Endometrial microvascular endothelial cells (primary cell): ENCODE measurements around the gene GART. TPM values are rescaled to one million over a fixed set of nuclear protein-coding genes. Genes with fewer than 3 reads are reported as not detected.

ENCODE experiments used
- in situ Hi-C: cut with HindIII; loops from 2 replicates; pipeline ENCODE4 v1.10.0; 2017; ENCODE audit warnings: low sequenced_read_pairs, low pct_unique_long_range_greater_than_20kb; ENCODE audit errors: inconsistent ontology term
- total RNA-seq: library from RNA; depleted of rRNA; stranded (reverse); fragments of >200 nt; gene quantifications from one replicate; pipeline ENCODE4 v1.2.3, GENCODE V29; 2015; ENCODE audit errors: inconsistent ontology term

Gene GART
- total RNA-seq, 1 donor from 2014 or later = 131 TPM

GRCh38 chr21:33557447-33557846 lies 15.5 kb upstream of the GART start:
- in situ Hi-C loops = no loop called here

GRCh38 chr21:33554982-33555344 lies 13.0 kb upstream of the GART start:
- in situ Hi-C loops = no loop called here

- in situ Hi-C loops = no loop called here
Measured at GRCh38 chr21:33554236-33554981, 12.5 kb upstream of the GART start.

- in situ Hi-C loops = no loop called here
Measured at GRCh38 chr21:33552999-33553598, 11.2 kb upstream of the GART start.

GRCh38 chr21:33552093-33552998 lies 10.4 kb upstream of the GART start:
- in situ Hi-C loops = no loop called here

GRCh38 chr21:33551664-33552063 lies 9.7 kb upstream of the GART start:
- in situ Hi-C loops = no loop called here

- in situ Hi-C loops = no loop called here
Measured at GRCh38 chr21:33550772-33551660, 9.1 kb upstream of the GART start.

- in situ Hi-C loops = no loop called here
Measured at GRCh38 chr21:33549848-33550771, 8.2 kb upstream of the GART start.

GRCh38 chr21:33546086-33546485 lies 4.2 kb upstream of the GART start:
- in situ Hi-C loops = no loop called here

- in situ Hi-C loops = no loop called here
Measured at GRCh38 chr21:33544451-33545195, 2.7 kb upstream of the GART start.

GRCh38 chr21:33543505-33544129 lies 1.7 kb upstream of the GART start:
- in situ Hi-C loops = no loop called here

GRCh38 chr21:33542640-33543504 lies 955 bp upstream of the GART start, which contains the start of gene SON:
TSS of gene SON (plus strand) at chr21:33543038. CDS start at chr21:33543093, 55 bp downstream.
- in situ Hi-C loops = no loop called here

- in situ Hi-C loops = no loop called here
Measured at GRCh38 chr21:33541105-33541711, 709 bp downstream of the GART start.

GRCh38 chr21:33540711-33541104 lies 1.2 kb downstream of the GART start:
- in situ Hi-C loops = no loop called here

- in situ Hi-C loops = no loop called here
Measured at GRCh38 chr21:33539616-33540015, 2.3 kb downstream of the GART start.
